HEK293 (cell line): ENCODE results near the gene PDE12.

ENCODE experiments used
- ELK4 ChIP-seq: IDR thresholded peaks from 2 replicates; pipeline ENCODE4 v1.6.1; 2011; ENCODE audit warnings: mild to moderate bottlenecking, low read depth, low read length, borderline replicate concordance
- FEZF1 ChIP-seq: fragments of 450-650 bp; formaldehyde crosslinking; IDR thresholded peaks from 2 replicates; pipeline ENCODE4 v1.5.1; 2016; ENCODE audit warnings: missing biosample characterization, missing genetic modification characterization
- GLIS1 ChIP-seq: fragments of 450-650 bp; formaldehyde crosslinking; IDR thresholded peaks from 2 replicates; pipeline ENCODE4 v1.5.1; 2016; ENCODE audit warnings: missing biosample characterization, missing genetic modification characterization
- KLF16 ChIP-seq: fragments of 450-650 bp; formaldehyde crosslinking; IDR thresholded peaks from 2 replicates; pipeline ENCODE4 v1.5.1; 2017; ENCODE audit warnings: missing biosample characterization, missing genetic modification characterization
- PRDM6 ChIP-seq: fragments of 450-650 bp; formaldehyde crosslinking; IDR thresholded peaks from 2 replicates; pipeline ENCODE4 v1.5.1; 2017; ENCODE audit warnings: missing biosample characterization, missing genetic modification characterization
- SETDB1 ChIP-seq: IDR thresholded peaks from one replicate; pipeline ENCODE4 v1.6.1; 2017; ENCODE audit warnings: mild to moderate bottlenecking, low read length, moderate library complexity, mixed read lengths; ENCODE audit not compliant: insufficient read length
- ZBTB8A ChIP-seq: fragments of 450-650 bp; formaldehyde crosslinking; IDR thresholded peaks from 2 replicates; pipeline ENCODE4 v1.5.1; 2016; ENCODE audit warnings: missing biosample characterization, missing genetic modification characterization
- ZEB2 ChIP-seq: fragments of 450-650 bp; formaldehyde crosslinking; IDR thresholded peaks from 2 replicates; pipeline ENCODE4 v1.5.1; 2016; ENCODE audit warnings: missing biosample characterization, missing genetic modification characterization
- ZFHX2 ChIP-seq: fragments of 450-650 bp; formaldehyde crosslinking; conservative IDR thresholded peaks from 2 replicates; pipeline ENCODE4 v1.5.1; 2016; ENCODE audit warnings: missing biosample characterization, missing genetic modification characterization
- ZNF146 ChIP-seq: fragments of 450-650 bp; formaldehyde crosslinking; IDR thresholded peaks from 2 replicates; pipeline ENCODE4 v1.5.1; 2016; ENCODE audit warnings: missing biosample characterization, missing genetic modification characterization
- ZNF16 ChIP-seq: fragments of 450-650 bp; formaldehyde crosslinking; IDR thresholded peaks from 2 replicates; pipeline ENCODE4 v1.5.1; 2016; ENCODE audit warnings: low read depth, missing biosample characterization, missing genetic modification characterization
- ZNF211 ChIP-seq: fragments of 450-650 bp; formaldehyde crosslinking; IDR thresholded peaks from 2 replicates; pipeline ENCODE4 v1.5.1; 2016; ENCODE audit warnings: low read depth, missing biosample characterization, missing genetic modification characterization
- ZNF302 ChIP-seq: fragments of 450-650 bp; formaldehyde crosslinking; IDR thresholded peaks from 2 replicates; pipeline ENCODE4 v1.5.1; 2016; ENCODE audit warnings: missing biosample characterization, missing genetic modification characterization, low read depth
- ZNF433 ChIP-seq: fragments of 450-650 bp; formaldehyde crosslinking; IDR thresholded peaks from 2 replicates; pipeline ENCODE4 v1.5.1; 2016; ENCODE audit warnings: missing biosample characterization, missing genetic modification characterization, low read depth
- ZNF521 ChIP-seq: fragments of 450-650 bp; formaldehyde crosslinking; IDR thresholded peaks from 2 replicates; pipeline ENCODE4 v1.5.1; 2017; ENCODE audit warnings: missing biosample characterization, mild to moderate bottlenecking, missing genetic modification characterization
- ZNF544 ChIP-seq: fragments of 450-650 bp; formaldehyde crosslinking; IDR thresholded peaks from 2 replicates; pipeline ENCODE4 v1.5.0; 2017; ENCODE audit warnings: missing biosample characterization, missing genetic modification characterization
- ZNF580 ChIP-seq: fragments of 450-650 bp; formaldehyde crosslinking; IDR thresholded peaks from 2 replicates; pipeline ENCODE4 v1.5.1; 2016; ENCODE audit warnings: missing biosample characterization, missing genetic modification characterization
- ZNF692 ChIP-seq: fragments of 450-650 bp; formaldehyde crosslinking; IDR thresholded peaks from 2 replicates; pipeline ENCODE4 v1.5.1; 2016; ENCODE audit warnings: missing biosample characterization, missing genetic modification characterization
- ZNF704 ChIP-seq: fragments of 450-650 bp; formaldehyde crosslinking; IDR thresholded peaks from 2 replicates; pipeline ENCODE4 v1.5.1; 2016; ENCODE audit warnings: missing biosample characterization, missing genetic modification characterization
- ZNF747 ChIP-seq: fragments of 450-650 bp; formaldehyde crosslinking; IDR thresholded peaks from 2 replicates; pipeline ENCODE4 v1.5.1; 2016; ENCODE audit warnings: missing biosample characterization, missing genetic modification characterization
- ZNF768 ChIP-seq: fragments of 450-650 bp; formaldehyde crosslinking; IDR thresholded peaks from 2 replicates; pipeline ENCODE4 v1.5.1; 2018; ENCODE audit warnings: missing biosample characterization, mild to moderate bottlenecking, missing genetic modification characterization
- ZNF830 ChIP-seq: fragments of 450-650 bp; IDR thresholded peaks from 2 replicates; pipeline ENCODE4 v1.5.0; 2018; ENCODE audit warnings: missing biosample characterization, missing genetic modification characterization, low read depth, mild to moderate bottlenecking, moderate library complexity
- ZSCAN5A ChIP-seq: fragments of 450-650 bp; formaldehyde crosslinking; IDR thresholded peaks from 2 replicates; pipeline ENCODE4 v1.5.1; 2016; ENCODE audit warnings: missing biosample characterization, missing genetic modification characterization

The PDE12 gene

GRCh38 chr3:57597127-57597923, 41.3 kb downstream of the PDE12 start, which contains the start of gene ARF4 (continued):
- TF ChIP-seq PRDM6 (no peak), ZEB2 (peak; percentile 19), ZNF704 (tag by site-specific recombination) (no peak), ZNF692 (tag by site-specific recombination) (peak; percentile 47; the same call in 1 of the 2 replicates), ZSCAN5A (tag by site-specific recombination) (0 out of 2 replicates have a peak, but pooled peaks have one; percentile 36), ZNF146 (tag by site-specific recombination) (no peak; the same call in 1 of the 2 replicates), FEZF1 (tag by site-specific recombination) (no peak), ZBTB8A (tag by site-specific recombination) (no peak), ZNF433 (tag by site-specific recombination) (no peak), KLF16 (peak; percentile 41), ZNF580 (tag by site-specific recombination) (peak; percentile 97), ZNF211 (tag by site-specific recombination) (no peak), ZFHX2 (0 out of 2 replicates have a peak, but pooled peaks have one; percentile 6), ZNF768 (tag by site-specific recombination) (no peak), ZNF544 (tag by site-specific recombination) (no peak), ZNF16 (tag by site-specific recombination) (no peak), ZNF830 (tag by site-specific recombination) (no peak), ZNF302 (tag by site-specific recombination) (no peak), ELK4 (peak; percentile 94), SETDB1 (peak; percentile 30), ZNF747 (no peak), ZNF521 (tag by site-specific recombination) (no peak), GLIS1 (tag by site-specific recombination) (peak; percentile 71)
